Right lobe of liver (tissue), 4 donors: ENCODE measurements around the gene XPOT.

Experiments
- POLR2A ChIP-seq: fragments of 450-650 bp; IDR thresholded peaks from one replicate; pipeline ENCODE4 v1.6.1; 2017; ENCODE audit warnings: antibody characterized with exemption, mild to moderate bottlenecking
- TF ChIP-seq, protein P1 (sequence below), 4 donors: fragments of 200-600 bp in 3 of 4; fragments of 450-650 bp in 1 of 4; IDR thresholded peaks; one replicate each; pipeline versions ENCODE4 v1.5.1 to v1.8.0; 2016 to 2022; ENCODE audit warnings: antibody characterized with exemption in 4 of 4, mild to moderate bottlenecking in 2 of 4
- donor health status: DM: no; HTN: no; CAD: no.
- donor health status: DM: no; HTN: no; CAD: no.
- donor health status: DM: no; HTN: yes; CAD: no.

DNA sequence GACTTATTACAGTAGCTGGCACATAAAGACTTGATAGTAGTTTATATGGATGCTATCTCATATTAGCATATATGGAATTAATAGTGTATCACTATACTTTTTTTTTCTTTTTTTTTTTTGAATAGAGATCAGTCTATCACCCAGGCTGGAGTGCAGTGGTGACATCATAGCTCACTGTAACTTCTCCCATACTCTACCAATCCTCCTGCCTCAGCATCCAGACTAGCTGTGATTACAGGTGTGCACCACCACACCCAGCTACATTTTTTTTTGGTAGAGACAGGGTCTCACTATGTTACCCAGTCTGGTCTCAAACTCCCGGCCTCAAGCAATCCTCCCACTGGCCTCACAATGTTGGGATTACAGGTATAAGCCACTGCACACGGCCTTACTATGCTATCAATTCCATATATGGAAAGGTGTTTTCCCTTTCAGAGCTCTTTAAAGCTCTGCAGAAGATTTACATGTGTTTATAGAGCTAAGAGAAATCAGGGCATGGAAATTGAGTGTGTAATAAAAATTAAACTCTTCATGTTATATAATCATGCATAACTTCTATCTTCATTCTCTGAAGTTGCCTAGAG, 46.0 kb downstream of the XPOT start:
- TF ChIP-seq, protein P1, sequence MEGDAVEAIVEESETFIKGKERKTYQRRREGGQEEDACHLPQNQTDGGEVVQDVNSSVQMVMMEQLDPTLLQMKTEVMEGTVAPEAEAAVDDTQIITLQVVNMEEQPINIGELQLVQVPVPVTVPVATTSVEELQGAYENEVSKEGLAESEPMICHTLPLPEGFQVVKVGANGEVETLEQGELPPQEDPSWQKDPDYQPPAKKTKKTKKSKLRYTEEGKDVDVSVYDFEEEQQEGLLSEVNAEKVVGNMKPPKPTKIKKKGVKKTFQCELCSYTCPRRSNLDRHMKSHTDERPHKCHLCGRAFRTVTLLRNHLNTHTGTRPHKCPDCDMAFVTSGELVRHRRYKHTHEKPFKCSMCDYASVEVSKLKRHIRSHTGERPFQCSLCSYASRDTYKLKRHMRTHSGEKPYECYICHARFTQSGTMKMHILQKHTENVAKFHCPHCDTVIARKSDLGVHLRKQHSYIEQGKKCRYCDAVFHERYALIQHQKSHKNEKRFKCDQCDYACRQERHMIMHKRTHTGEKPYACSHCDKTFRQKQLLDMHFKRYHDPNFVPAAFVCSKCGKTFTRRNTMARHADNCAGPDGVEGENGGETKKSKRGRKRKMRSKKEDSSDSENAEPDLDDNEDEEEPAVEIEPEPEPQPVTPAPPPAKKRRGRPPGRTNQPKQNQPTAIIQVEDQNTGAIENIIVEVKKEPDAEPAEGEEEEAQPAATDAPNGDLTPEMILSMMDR (IDR thresholded peaks at IDR 0.05) = no peak
- no peak for TF ChIP-seq POLR2A
